ENCODE measurements around the gene MECR.

GRCh38 chr1:29179641-29180184 lies 51.0 kb downstream of the MECR start:
- TF ChIP-seq CTCF (IDR thresholded peaks at IDR 0.05) (no peak), POLR2A (IDR thresholded peaks at IDR 0.05) (no peak)

Data from uterus (tissue), 2 donors.